Thyroid gland (tissue), 4 donors: ENCODE data around the gene RASL10A.

Experiments
- POLR2A ChIP-seq, 2 donors: fragments of 450-650 bp; IDR thresholded peaks; one replicate each; pipeline ENCODE4 v1.6.1; 2017; ENCODE audit warnings: antibody characterized with exemption in 2 of 2, mild to moderate bottlenecking in 2 of 2, moderate library complexity in 1 of 2
- TF ChIP-seq, protein P1 (sequence below), 6 experiments: fragments of 200-600 bp in 3 of 6; fragments of 450-650 bp in 3 of 6; sonication (generic) in 3 of 6; IDR thresholded peaks; one replicate each; pipeline ENCODE4 v1.5.1; 2016 to 2019; ENCODE audit warnings: antibody characterized with exemption in 6 of 6, mild to moderate bottlenecking in 2 of 6, inconsistent platforms in 1 of 6, moderate library complexity in 1 of 6

DNA sequence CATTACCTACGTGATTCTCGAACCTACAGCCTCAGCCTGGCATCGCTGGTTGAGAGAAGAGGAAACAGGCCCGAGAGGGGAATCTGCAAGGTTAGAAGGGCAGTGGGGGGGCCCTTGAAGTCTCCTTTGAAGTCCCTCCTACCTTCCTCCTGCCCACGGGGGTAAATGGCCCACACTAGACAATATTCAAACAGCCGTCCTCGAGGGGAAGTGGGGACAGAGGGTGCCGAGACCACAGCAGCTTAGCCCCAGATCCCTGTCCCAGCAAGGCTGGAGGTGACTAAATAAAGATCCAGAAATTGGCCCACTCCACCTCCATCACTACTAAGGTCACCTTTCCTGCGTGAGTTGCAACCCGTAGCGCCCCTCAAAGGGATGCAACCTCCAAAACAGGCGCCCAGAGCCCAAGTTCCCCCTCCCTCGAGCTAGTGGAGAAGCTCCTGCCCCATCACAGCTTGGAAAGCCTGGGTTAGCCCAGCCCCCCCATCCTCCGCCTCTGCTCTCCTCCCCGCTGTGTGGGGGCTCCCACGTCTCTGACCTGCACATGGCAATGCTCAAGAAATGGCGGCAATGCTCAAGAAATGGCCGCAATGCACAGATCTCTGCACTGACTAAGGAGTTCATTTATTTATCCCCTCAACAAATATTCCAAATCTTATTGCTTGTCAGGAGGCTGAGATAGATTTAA is 788 bp upstream of the RASL10A start:
- TF ChIP-seq, protein P1, sequence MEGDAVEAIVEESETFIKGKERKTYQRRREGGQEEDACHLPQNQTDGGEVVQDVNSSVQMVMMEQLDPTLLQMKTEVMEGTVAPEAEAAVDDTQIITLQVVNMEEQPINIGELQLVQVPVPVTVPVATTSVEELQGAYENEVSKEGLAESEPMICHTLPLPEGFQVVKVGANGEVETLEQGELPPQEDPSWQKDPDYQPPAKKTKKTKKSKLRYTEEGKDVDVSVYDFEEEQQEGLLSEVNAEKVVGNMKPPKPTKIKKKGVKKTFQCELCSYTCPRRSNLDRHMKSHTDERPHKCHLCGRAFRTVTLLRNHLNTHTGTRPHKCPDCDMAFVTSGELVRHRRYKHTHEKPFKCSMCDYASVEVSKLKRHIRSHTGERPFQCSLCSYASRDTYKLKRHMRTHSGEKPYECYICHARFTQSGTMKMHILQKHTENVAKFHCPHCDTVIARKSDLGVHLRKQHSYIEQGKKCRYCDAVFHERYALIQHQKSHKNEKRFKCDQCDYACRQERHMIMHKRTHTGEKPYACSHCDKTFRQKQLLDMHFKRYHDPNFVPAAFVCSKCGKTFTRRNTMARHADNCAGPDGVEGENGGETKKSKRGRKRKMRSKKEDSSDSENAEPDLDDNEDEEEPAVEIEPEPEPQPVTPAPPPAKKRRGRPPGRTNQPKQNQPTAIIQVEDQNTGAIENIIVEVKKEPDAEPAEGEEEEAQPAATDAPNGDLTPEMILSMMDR (IDR thresholded peaks at IDR 0.05), result no peak
- no peak for TF ChIP-seq POLR2A (IDR thresholded peaks at IDR 0.05)
